ENCODE measurements around the gene PRDM16. TPM values are rescaled to one million over a fixed set of nuclear protein-coding genes. Genes with fewer than 3 reads are reported as not detected.

The PRDM16 gene
- total RNA-seq, 1 experiment from 2014 or later, result not detected

GRCh38 chr1:3368059-3368458 is 299.1 kb downstream of the PRDM16 start:
- Mint-ChIP-seq H3K4me3 (ENCODE audit: unreplicated experiment) (no peak overlapping the region), H3K27ac (ENCODE audit: low read depth, unreplicated experiment) (no peak overlapping the region), H3K36me3 (ENCODE audit: insufficient read depth, unreplicated experiment) (no peaks in the 10 kb centered on the region), H3K27me3 (ENCODE audit: insufficient read depth, unreplicated experiment) (peaks cover 19% of the 10 kb centered on the region), H3K4me1 (ENCODE audit: insufficient read depth, unreplicated experiment) (no peaks in the 10 kb centered on the region), H3K9me3 (ENCODE audit: unreplicated experiment) (peaks cover 8% of the 10 kb centered on the region)
- no peak for TF ChIP-seq CTCF (IDR thresholded peaks at IDR 0.05; ENCODE audit: unreplicated experiment)
- ChIA-PET POLR2A (interaction anchor here (0.7 kb wide), 1 partner anchor 75 kb away, joined by 3 read pairs; no protein-coding TSS in a partner anchor), CTCF (interaction anchor here (1.0 kb wide), 1 partner anchor 29 kb away, joined by 3 read pairs; no protein-coding TSS in a partner anchor)
- intact Hi-C loops (cut with micrococcal nuclease), result no loop called here
- no peak for DNase-seq (ENCODE audit: unreplicated experiment)
- BruUV-seq (replicated peaks), result no TSS peak

GRCh38 chr1:3368711-3369445 is 299.9 kb downstream of the PRDM16 start:
- H3K4me3 Mint-ChIP-seq (ENCODE audit: unreplicated experiment), result no peak overlapping the region
- ChIA-PET CTCF (interaction anchor here (0.6 to 1.0 kb wide), 3 partner anchors 14 to 29 kb away, joined by 3 read pairs; no protein-coding TSS in a partner anchor), POLR2A (no interaction called here)
- no peak overlapping the region for H3K27ac Mint-ChIP-seq (ENCODE audit: low read depth, unreplicated experiment)
- intact Hi-C loops (cut with micrococcal nuclease), result no loop called here
- BruUV-seq (replicated peaks), result no TSS peak
- H3K4me1 Mint-ChIP-seq (ENCODE audit: insufficient read depth, unreplicated experiment), result no peaks in the 10 kb centered on the region
- H3K9me3 Mint-ChIP-seq (ENCODE audit: unreplicated experiment), result peaks cover 8% of the 10 kb centered on the region
- no peaks in the 10 kb centered on the region for H3K36me3 Mint-ChIP-seq (ENCODE audit: insufficient read depth, unreplicated experiment)
- no peak for DNase-seq (ENCODE audit: unreplicated experiment)
- peaks cover 14% of the 10 kb centered on the region for H3K27me3 Mint-ChIP-seq (ENCODE audit: insufficient read depth, unreplicated experiment)
- TF ChIP-seq CTCF (IDR thresholded peaks at IDR 0.05; ENCODE audit: unreplicated experiment), result no peak

GRCh38 chr1:3369446-3370076 is 300.6 kb downstream of the PRDM16 start:
- H3K4me1 Mint-ChIP-seq (ENCODE audit: insufficient read depth, unreplicated experiment), result no peaks in the 10 kb centered on the region
- no peak overlapping the region for H3K27ac Mint-ChIP-seq (ENCODE audit: low read depth, unreplicated experiment)
- peaks cover 11% of the 10 kb centered on the region for H3K27me3 Mint-ChIP-seq (ENCODE audit: insufficient read depth, unreplicated experiment)
- H3K36me3 Mint-ChIP-seq (ENCODE audit: insufficient read depth, unreplicated experiment), result no peaks in the 10 kb centered on the region
- BruUV-seq (replicated peaks), result no TSS peak
- ChIA-PET CTCF (interaction anchor here (0.6 to 0.9 kb wide), 3 partner anchors 14 to 753 kb away, joined by 3 read pairs; no protein-coding TSS in a partner anchor), POLR2A (no interaction called here)
- H3K4me3 Mint-ChIP-seq (ENCODE audit: unreplicated experiment), result no peak overlapping the region
- intact Hi-C loops (cut with micrococcal nuclease), result no loop called here
- DNase-seq (ENCODE audit: unreplicated experiment), result peak; percentile 19
- no peak for TF ChIP-seq CTCF (IDR thresholded peaks at IDR 0.05; ENCODE audit: unreplicated experiment)
- peaks cover 8% of the 10 kb centered on the region for H3K9me3 Mint-ChIP-seq (ENCODE audit: unreplicated experiment)

- Mint-ChIP-seq H3K4me3 (ENCODE audit: unreplicated experiment) (no peak overlapping the region), H3K36me3 (ENCODE audit: insufficient read depth, unreplicated experiment) (no peaks in the 10 kb centered on the region), H3K4me1 (ENCODE audit: insufficient read depth, unreplicated experiment) (no peaks in the 10 kb centered on the region), H3K27ac (ENCODE audit: low read depth, unreplicated experiment) (no peak overlapping the region), H3K9me3 (ENCODE audit: unreplicated experiment) (peaks cover 8% of the 10 kb centered on the region), H3K27me3 (ENCODE audit: insufficient read depth, unreplicated experiment) (peaks cover 22% of the 10 kb centered on the region)
- POLR2A ChIA-PET, result no interaction called here
- DNase-seq (ENCODE audit: unreplicated experiment), result no peak
- BruUV-seq (replicated peaks), result no TSS peak
- no peak for TF ChIP-seq CTCF (IDR thresholded peaks at IDR 0.05; ENCODE audit: unreplicated experiment)
- intact Hi-C loops (cut with micrococcal nuclease), result no loop called here
- CTCF ChIA-PET, result no interaction called here
Measured at GRCh38 chr1:3370856-3371703, 302.1 kb downstream of the PRDM16 start.

All from MCF 10A (cell line).